GM12891 (cell line): ENCODE results near the gene GRAP. TPM values are rescaled to one million over a fixed set of nuclear protein-coding genes. Genes with fewer than 3 reads are reported as not detected.
"Not testable (repeated sequence)": the region's sequence is repeated elsewhere in the genome, so short reads cannot be mapped to it uniquely, and the experiment has no call there.

Experiments
- DNase-seq: peaks from one replicate; pipeline ENCODE4 v3.0.0; 2011; ENCODE audit warnings: low spot score; ENCODE audit not compliant: insufficient read length
- FAIRE-seq: peaks from 2 replicates; lab custom pipeline; 2011; peaks lifted over from hg19 to GRCh38; lab: Jason Lieb, UNC
- POLR2A ChIP-seq: IDR thresholded peaks from 2 replicates; pipeline ENCODE4 v1.6.1; 2011; ENCODE audit warnings: low read depth, low read length, control low read depth
- POLR2AphosphoS5 ChIP-seq: IDR thresholded peaks from 2 replicates; pipeline ENCODE4 v1.6.1; 2011; ENCODE audit warnings: low read depth, low read length, control low read depth
- POU2F2 ChIP-seq: IDR thresholded peaks from 2 replicates; pipeline ENCODE4 v1.6.1; 2011; ENCODE audit warnings: low read depth, mild to moderate bottlenecking, control low read depth, low read length, moderate library complexity
- polyA plus RNA-seq: library from polyadenylated mRNA; unstranded; fragments of >200 nt; gene quantifications from one replicate; pipeline ENCODE4 v1.2.1, GENCODE V29; 2012; ENCODE audit warnings: low read depth, missing spikeins, inconsistent platforms; ENCODE audit not compliant: missing spikeins

GRAP gene
- 20.8 TPM for polyA plus RNA-seq

GRCh38 chr17:19046782-19047375 lies at the start of gene GRAP:
GRAP (minus strand) TSS chr17:19046957; CDS start chr17:19046926, 31 bp downstream.
- DNase-seq: not testable (repeated sequence)
- peak; percentile 98 for FAIRE-seq

- not testable (repeated sequence) for DNase-seq, FAIRE-seq
These were observed 47.1 kb upstream of the GRAP start for GRCh38 chr17:19093684-19094438.

DNA sequence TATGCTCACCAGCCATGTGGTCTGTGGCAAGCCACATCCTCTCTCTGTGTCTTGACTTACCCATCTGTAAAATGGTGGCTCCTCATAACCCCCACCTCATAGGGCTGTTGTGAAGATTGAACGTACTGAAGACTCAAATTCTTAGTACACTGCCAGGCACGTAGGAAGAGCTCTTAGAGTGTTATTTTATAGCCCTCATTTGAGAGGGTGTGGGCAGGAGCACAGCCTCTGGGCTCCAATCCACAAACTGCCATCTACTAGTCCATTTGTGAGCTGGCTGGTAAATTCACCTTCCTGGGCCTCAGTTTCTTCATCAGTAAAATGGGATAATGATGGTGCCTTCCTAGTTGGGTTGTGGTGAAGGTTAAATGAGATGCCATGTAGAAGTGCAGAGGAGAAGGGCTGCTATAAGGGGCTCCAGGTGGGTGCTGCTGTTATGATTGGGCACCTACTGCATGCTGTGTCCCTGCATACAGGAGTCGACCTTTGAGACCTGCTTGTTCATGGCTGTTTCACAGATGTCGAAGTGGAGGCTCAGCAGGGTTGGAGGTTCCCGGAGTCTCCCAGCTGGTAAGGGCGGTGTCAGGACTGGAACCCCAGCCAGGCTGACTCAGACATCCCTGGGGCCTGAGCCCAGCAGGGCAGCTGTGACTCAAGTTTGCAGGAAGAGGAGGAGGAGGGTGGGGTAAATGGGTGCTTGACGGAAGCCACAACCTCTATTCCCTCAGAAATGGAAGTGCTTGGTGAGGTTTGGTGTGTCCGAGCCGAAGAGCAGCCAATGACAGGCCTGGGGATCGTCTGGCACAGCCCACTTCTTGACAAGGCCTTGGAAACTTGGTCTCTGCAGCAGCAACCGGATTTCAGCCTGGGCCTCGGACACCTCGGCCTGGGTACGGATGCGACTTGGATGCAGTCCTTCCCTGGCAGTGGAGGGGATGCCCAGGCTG lies 46.3 kb upstream of the GRAP start:
- not testable (repeated sequence) for DNase-seq, FAIRE-seq

DNA sequence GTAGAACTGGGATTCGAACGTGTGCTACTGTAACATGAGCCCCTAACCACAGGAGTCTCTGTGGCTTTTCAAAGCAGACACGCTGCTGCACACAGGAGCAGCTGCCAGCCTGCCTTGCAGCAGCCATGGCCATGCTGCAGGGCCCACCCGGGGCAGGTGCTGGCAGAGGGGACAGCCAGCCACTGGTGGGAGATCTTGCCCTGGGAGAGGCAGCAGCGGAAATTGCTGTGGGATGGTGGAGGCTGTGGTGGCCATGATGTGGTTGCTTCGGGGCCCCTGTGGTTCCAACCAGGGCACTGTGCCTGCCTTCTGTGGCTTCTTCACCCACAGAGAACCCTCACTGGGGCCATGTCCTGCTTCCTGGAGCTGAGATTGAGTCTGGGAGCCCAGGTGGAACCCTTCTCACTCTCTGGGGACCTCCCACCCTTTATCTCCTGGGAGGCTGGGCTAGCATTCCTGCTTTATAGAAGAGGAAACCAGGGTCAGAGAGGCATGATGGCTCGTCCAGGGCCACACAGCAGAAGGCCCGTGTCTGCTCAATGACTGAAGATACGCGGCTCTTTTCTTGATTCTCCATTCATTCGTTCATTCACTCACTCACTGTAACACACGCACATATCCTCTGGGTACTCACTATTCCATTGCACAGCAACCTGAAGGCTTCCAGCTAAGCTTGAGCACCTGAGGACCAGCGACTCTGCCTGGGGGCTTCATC lies 43.5 kb upstream of the GRAP start:
- not testable (repeated sequence) for DNase-seq, FAIRE-seq

DNA sequence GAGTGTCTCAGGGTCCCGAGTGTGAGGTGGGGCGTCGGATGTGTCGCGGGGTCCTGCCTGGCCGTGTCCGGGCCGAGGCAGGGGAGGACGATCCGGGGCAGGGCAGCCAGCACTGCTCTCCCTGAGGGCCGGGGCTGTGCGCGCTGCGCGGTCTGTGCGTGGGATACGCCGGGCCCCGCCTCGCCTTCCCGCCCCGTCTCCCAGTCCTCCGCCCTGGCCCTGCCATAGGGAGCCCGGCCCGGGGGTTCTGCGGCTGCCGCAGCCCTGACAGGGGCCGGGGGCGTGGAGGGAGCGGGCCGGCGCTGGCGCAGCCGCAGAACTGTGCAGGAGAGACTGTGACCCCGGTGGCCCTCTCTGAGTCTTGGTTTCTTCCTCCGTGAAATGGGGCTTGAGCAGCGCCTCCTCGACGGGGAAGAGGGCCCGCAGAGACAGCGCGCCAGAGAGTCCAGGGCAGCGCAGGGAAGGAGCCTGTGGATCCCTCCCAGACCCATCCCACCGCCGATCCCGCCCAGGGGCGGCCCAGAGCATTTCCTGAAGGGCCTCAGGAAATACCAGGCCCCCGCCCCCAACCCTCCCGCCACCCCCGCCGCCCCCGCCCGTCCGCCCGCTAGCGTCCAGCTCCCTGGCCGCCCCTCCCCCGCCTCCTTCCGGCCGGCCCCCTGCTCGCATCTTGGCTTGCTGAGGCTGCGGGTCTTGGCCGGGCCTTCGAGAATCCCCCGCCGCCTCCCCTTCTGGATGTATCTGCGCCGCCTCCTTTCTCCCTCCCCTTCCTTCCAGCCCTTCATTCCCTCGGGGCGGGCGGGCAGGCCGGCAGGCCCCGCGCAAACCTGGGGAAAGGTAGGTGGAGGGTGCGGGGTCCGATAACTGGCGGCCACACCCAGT lies 42.3 kb upstream of the GRAP start:
- DNase-seq, FAIRE-seq: not testable (repeated sequence)

DNA sequence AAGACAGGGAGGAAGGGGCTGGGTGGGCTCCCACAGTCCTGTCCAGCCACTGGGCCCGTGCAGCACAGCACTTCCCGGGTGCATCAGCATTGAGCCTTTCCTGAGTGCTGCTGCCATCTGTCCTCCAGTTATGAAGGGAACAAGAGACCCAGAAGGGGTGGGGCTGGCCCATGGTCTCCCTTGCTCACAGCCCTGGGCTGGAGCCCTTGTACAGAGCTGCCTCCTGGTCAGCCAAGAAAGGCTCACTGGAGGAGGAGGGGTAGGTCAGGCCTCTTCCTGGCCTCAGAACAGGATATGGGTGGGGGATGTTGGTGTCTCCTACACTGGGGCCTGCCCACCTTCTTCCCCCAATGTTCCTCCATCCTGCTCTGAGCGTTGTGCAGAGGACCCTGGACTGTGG lies 30.6 kb upstream of the GRAP start:
- not testable (repeated sequence) for FAIRE-seq, DNase-seq

DNA sequence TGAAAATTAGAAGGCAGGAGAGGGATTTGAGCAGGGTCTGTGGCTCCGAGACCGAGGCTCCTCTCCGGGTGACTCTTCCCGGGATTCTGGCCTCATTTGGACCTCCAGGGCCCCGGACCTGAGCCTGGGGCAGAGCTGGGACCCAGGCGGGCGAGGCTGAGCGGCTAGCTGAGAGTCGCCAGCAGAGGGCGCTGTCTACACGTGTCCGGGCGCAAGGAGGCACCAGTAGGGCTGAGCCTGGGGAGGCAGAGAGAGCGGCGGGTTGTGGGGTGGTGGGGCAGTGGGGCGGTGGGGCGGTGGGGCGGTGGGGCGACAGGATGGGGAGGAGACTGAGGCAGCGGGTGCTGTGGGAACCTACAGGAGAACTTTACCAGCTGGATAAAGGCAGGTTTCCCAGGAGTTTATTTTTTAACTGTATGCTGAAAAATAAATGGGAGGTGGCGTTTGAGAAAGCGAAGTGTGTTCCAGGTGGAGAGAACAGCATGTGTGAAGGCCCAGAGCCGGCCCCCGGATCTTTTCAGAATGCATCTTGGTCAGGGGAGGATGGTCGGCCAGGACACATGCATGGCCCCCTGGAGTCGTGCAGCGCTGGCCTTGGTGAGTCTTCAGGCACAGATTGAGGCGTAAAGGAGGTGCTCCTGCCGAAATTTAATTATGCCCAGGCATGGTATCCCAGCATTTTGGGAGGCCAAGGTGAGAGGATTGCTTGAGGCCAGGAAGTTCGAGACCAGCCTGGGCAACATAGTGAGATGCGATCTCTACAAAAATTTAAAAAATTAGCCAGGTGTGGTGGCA lies 29.8 kb upstream of the GRAP start:
- FAIRE-seq, DNase-seq: not testable (repeated sequence)

DNA sequence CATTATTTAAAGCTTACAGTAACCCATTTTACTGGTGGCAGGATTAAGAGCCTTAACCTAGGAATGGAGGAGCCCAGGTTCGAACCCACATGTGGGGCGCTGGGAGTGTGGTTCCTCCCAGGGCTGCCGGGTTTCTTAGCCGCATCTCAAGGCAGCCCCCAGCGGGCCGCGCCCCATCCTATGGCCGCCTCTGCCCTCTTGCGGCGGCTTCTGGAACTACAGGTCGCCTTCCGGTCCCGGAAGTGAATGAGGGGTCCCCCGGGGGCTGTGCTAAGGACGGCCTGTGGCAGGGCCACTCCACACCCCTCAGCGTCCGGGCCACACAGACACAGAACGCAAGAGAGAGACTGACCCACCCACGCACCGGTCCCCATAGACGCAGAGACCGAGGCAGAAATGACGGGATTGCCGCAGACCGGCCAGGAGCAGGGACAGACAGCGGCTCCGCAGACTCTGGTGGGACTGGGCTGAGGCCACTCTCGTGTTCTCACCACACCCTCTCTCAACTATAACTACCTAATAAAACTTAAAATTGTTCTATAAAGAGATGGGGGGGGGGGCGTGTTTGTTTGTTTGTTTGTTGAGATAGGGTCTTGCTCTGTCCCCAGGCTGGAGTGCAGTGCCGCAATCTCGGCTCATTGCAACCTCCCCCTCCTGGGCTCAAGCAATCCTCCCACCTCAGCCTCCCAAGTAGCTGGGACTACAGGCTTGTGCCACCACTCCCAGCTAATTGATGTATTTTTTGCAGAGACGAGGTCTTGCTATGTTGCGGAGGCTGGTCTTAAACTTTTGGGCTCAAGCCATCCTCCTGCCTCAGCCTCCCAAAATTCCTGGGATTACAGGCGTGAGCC lies 23.8 kb upstream of the GRAP start:
- not testable (repeated sequence) for FAIRE-seq, DNase-seq

GRCh38 chr17:19064378-19064777 lies 17.6 kb upstream of the GRAP start:
- not testable (repeated sequence) for DNase-seq, FAIRE-seq

DNA sequence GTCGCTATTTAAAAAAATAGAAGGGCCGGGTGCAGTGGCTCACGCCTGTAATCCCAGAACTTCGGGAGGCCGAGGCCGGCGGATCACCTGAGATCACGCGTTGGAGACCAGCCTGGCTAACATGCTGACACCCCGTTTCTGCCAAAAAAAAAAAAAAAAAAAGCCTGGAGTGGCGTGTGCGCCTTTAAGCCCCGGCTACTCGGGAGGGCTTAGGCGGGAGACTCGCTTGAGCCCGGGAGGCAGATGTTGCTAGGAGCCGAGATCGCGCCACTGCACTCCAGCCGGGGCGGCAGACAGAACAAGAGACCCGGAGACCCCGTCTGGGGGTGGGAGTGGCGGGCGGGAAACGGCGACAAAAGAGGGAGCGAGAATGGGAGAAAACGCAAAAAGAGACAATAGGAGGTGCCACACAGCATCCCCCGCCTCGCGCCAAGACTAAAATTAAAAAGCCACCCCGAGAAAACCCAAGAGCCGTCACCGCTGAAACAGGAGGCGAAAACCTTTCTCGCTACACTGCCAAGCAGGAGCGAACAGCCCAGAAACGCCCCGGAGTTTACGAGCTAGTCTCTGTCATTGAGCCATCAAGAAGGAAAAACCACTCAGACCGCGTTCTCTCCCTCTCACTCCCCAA lies 16.7 kb upstream of the GRAP start:
- FAIRE-seq: not testable (repeated sequence)

GRCh38 chr17:19062718-19063325 lies 16.1 kb upstream of the GRAP start:
- DNase-seq, FAIRE-seq: not testable (repeated sequence)

More for the DNA sequence above, 16.7 kb upstream of the GRAP start:
- DNase-seq: not testable (repeated sequence)
- peak; percentile 65; the same call in 1 of the 2 replicates for TF ChIP-seq POLR2AphosphoS5
- peak; percentile 69 for TF ChIP-seq POLR2A
- TF ChIP-seq POU2F2: peak; percentile 74; the same call in 1 of the 2 replicates

GRCh38 chr17:19062009-19062717 lies 15.4 kb upstream of the GRAP start:
- not testable (repeated sequence) for FAIRE-seq, DNase-seq

DNA sequence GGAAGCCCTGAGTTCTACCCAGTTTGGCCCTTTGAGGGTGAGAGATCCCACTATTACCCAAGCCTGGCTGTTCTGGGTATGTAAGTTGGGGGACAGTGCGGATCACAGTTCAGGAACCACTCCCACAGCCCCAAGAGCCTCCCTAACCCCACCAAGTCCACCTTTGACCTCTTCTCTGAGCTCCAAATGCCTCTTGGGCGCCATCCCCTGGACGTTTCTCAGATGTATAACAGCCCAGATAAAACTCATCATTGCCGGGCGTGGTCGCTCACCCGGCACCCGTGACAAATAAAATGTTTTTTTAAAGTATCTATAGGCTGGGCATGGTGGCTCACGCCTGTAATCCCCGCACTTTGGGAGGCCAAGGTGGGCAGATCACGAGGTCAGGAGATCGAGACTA lies 8.7 kb upstream of the GRAP start:
- DNase-seq: not testable (repeated sequence)
- peak; percentile 83 for FAIRE-seq

- FAIRE-seq: peak; percentile 35
These were observed 2.1 kb upstream of the GRAP start for GRCh38 chr17:19048826-19049225.

More at GRCh38 chr17:19048826-19049225, 2.1 kb upstream of the GRAP start:
- not testable (repeated sequence) for DNase-seq
